VCaP (cell line): ENCODE results near the gene WBP4.

Experiments
- H3K27ac ChIP-seq: fragments of 450-650 bp; 2 replicates; pipeline ENCODE4 v1.5.1; 2017
- CTCF ChIP-seq: fragments of 450-650 bp; conservative IDR thresholded peaks from 2 replicates; pipeline ENCODE4 v1.5.1; 2017; ENCODE audit warnings: mild to moderate bottlenecking, moderate library complexity

The WBP4 gene

DNA sequence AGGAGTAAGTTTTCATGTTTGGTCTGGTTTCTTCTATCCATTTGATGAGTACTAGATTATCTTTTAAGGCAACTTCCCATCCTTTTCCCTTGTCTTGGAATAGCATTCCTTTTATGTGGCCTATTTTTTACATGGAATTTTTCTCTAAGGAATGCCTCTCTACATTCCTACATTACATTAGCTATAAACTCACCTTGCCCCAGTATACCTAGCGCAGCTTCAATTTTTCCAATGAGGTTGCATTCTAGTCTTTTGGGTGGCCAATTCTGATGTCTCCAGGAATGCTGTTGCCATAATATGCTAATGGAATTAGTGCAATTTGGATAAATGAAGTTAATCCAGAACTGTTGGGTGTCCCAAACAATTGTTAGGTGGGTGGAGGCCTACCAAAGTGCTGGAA is 37.5 kb downstream of the WBP4 start:
- TF ChIP-seq CTCF: no peak
- no peak overlapping the region for H3K27ac ChIP-seq

- no peak for TF ChIP-seq CTCF
- H3K27ac ChIP-seq: no peak overlapping the region
Observed at GRCh38 chr13:41099986-41100385, 38.7 kb downstream of the WBP4 start.

- no peak overlapping the region for H3K27ac ChIP-seq
- TF ChIP-seq CTCF: no peak
Observed at GRCh38 chr13:41107104-41107571, 45.8 kb downstream of the WBP4 start.

GRCh38 chr13:41107584-41108014 is 46.3 kb downstream of the WBP4 start:
- TF ChIP-seq CTCF: no peak
- H3K27ac ChIP-seq: no peak overlapping the region

DNA sequence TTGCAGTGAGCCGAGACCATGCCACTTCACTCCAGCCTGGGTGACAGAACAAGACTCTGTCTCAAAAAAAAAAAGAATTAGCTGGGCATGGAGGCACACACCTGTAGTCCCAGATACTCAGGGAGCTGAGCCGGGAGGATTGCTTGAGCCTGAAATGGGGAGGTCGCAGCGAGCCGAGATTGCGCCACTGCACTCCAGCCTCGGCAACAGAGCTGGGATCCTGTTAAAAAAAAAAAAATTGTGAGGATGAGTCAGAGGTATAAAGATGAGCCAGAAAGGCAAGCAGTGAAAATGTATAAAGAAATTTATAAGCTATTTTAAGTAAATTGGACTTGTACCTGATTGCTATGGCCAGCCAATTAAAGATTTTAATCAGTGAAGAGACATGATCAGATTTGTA is 50.1 kb downstream of the WBP4 start:
- no peak overlapping the region for H3K27ac ChIP-seq
- TF ChIP-seq CTCF: no peak

DNA sequence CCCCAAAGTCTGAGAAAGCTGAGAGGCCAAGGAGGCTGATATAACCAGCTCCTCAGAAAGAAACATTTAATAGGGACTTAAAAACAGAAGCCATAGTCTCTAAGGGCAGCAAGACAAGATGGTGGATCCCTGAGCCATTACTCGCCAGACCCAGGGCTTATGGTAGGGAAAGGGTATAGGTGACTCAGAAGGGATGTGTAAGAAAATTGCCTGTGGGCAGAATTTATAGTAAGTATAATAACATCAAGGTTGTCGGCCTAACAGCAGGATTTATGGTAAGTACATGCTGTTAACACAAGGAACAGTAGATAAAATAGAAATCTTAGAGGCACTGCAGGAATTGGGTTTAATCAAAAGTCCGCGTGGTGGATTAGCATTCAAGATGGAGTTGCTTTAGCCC is 56.6 kb downstream of the WBP4 start:
- no peak for TF ChIP-seq CTCF
- H3K27ac ChIP-seq: no peak overlapping the region

DNA sequence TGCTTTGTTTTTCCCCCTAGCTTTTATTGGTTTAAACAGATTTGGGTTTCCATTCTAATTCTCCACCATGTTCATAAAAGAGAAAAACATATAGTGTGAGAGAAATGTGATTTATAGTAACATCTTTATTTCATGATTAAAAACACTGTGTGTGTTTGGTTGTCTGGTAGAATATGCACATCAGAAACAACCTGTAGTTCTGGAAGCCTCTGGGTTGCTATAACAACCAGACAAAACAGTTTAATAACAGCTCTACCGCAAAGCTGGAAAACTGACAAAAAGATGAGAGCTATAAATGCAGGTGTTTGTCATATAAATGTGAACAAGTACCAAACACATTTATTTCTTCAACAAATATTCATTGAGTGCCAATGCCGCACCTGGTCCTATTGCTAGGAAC is 61.5 kb downstream of the WBP4 start:
- no peak for TF ChIP-seq CTCF
- H3K27ac ChIP-seq: no peak overlapping the region

- no peak for TF ChIP-seq CTCF
- H3K27ac ChIP-seq: no peak overlapping the region
Observed at GRCh38 chr13:41127701-41128100, 66.4 kb downstream of the WBP4 start.
